Astrocyte of the spinal cord (primary cell): ENCODE data around the gene GNAO1.

Source experiments
- DNase-seq: peaks from one replicate; pipeline ENCODE4 v3.0.0; 2011; ENCODE audit warnings: low read depth, low spot score
- H3K4me3 ChIP-seq: 2 replicates; pipeline ENCODE4 v1.5.1; 2011; ENCODE audit warnings: low read depth, mild to moderate bottlenecking, low read length, moderate library complexity
- in situ Hi-C: cut with HindIII; loops from 2 replicates; pipeline ENCODE4 v1.10.0; 2017; ENCODE audit warnings: low sequenced_read_pairs
- TF ChIP-seq, protein P1 (sequence below): IDR thresholded peaks from 2 replicates; pipeline ENCODE4 v1.5.1; 2012; ENCODE audit warnings: low read depth, mild to moderate bottlenecking, low read length, inconsistent platforms

GNAO1 gene

GRCh38 chr16:56357241-56357764 lies 166.0 kb downstream of the GNAO1 start:
- in situ Hi-C loops = no loop called here
- TF ChIP-seq, protein P1, sequence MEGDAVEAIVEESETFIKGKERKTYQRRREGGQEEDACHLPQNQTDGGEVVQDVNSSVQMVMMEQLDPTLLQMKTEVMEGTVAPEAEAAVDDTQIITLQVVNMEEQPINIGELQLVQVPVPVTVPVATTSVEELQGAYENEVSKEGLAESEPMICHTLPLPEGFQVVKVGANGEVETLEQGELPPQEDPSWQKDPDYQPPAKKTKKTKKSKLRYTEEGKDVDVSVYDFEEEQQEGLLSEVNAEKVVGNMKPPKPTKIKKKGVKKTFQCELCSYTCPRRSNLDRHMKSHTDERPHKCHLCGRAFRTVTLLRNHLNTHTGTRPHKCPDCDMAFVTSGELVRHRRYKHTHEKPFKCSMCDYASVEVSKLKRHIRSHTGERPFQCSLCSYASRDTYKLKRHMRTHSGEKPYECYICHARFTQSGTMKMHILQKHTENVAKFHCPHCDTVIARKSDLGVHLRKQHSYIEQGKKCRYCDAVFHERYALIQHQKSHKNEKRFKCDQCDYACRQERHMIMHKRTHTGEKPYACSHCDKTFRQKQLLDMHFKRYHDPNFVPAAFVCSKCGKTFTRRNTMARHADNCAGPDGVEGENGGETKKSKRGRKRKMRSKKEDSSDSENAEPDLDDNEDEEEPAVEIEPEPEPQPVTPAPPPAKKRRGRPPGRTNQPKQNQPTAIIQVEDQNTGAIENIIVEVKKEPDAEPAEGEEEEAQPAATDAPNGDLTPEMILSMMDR = no peak
- H3K4me3 ChIP-seq = peak overlapping the region; percentile 37
- no peak for DNase-seq

DNA sequence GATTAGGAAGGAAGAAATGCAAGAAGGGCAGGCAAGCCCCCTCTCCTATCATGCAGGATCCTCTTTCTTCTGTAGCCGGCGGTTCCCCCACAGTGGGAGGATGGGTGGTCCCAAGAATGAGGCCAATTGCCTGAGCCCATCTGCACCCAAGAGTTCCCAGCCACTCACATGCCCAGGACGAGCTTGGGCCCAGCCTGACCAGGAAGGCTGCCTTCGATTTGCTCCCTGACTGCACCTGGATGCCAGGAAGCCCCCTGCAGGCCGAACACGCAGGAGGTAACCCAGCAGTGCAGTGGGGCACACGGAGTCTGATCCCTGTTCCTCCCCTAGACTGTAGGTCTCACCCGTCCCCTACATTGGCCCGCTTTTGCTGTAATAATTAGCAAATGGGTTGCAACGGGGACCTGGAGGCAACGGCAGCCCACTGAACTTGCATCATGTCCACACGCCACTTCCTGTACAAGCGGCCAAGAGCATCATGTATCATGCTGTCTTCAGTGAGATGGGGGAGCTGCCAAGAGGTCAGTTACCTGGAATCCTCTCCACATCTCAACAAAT lies 166.6 kb downstream of the GNAO1 start:
- DNase-seq = no peak
- TF ChIP-seq, protein P1 = peak; percentile 12
- in situ Hi-C loops = no loop called here
- H3K4me3 ChIP-seq = no peak overlapping the region

- TF ChIP-seq, protein P1 = no peak
- no peak overlapping the region for H3K4me3 ChIP-seq
- DNase-seq = no peak
- in situ Hi-C loops = no loop called here
Measured at GRCh38 chr16:56360117-56361008, 169.1 kb downstream of the GNAO1 start.

GRCh38 chr16:56362057-56362655 lies 170.9 kb downstream of the GNAO1 start:
- in situ Hi-C loops = no loop called here
- TF ChIP-seq, protein P1 = no peak
- no peak for DNase-seq
- no peak overlapping the region for H3K4me3 ChIP-seq

DNA sequence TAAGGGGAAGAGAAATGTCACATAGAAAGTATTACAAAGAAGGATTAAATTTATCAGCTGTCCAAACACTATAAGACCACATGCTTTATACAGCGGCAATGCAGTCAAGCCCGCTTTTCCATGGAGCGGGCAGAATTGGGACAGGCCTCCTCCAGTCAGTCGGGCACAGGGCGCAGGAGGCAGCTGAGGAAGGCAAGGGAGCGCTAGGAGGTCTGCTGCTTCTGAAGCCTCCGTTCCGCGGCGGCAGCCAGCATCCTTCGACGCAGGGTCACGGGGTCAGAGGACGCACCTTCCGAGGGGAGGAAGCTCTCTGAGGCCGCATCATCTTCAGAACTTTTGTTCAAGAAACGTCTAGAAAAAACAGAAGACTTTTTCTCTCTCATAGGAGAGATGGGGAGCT lies 171.4 kb downstream of the GNAO1 start:
- H3K4me3 ChIP-seq = no peak overlapping the region
- in situ Hi-C loops = no loop called here
- no peak for DNase-seq
- TF ChIP-seq, protein P1 = no peak

DNA sequence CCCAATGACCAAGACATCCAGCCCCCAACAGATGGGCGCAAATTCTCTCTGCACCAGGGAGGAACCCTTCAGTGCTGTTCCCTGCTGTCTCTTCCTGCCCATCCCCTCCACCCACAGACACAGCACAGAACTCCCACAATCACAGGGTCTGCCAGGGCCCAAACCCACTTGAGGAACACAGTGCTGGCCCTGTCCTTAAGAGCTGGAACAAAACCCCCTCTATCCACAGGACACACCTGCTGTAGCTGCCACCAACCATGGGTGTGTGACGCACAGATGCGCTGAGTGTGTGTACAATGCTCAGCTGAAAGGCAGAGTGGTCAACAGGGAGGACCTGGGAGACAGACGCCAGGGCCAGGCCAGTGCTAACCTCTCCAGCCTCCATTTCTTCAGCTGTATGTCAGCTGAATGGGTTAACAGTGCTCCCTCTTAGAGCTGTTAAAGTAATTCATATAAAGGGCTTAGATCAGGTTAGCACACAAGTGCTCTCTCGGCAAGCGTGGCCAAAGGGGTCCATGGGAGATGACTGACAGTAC lies 172.0 kb downstream of the GNAO1 start:
- TF ChIP-seq, protein P1 = no peak
- in situ Hi-C loops = no loop called here
- H3K4me3 ChIP-seq = no peak overlapping the region
- DNase-seq = no peak
